Bronchial epithelial cell (primary cell): Measurements from ENCODE around the gene GRID2. TPM values are rescaled to one million over a fixed set of nuclear protein-coding genes. Genes with fewer than 3 reads are reported as not detected.
A peak's percentile ranks its signal among the peaks of the same experiment; 100 is the strongest.

Experiments
- DNase-seq: peaks from one replicate; pipeline ENCODE4 v3.0.0-alpha.2; 2010; ENCODE audit warnings: low read depth
- FAIRE-seq: peaks from 2 replicates; lab custom pipeline; 2011; peaks lifted over from hg19 to GRCh38; lab: Jason Lieb, UNC
- H3K27me3 ChIP-seq: 2 replicates; pipeline ENCODE4 v1.5.1; 2011; ENCODE audit warnings: low read length; ENCODE audit not compliant: control insufficient read depth, insufficient read depth
- H3K36me3 ChIP-seq: 2 replicates; pipeline ENCODE4 v1.5.1; 2011; ENCODE audit warnings: low read length; ENCODE audit not compliant: control insufficient read depth, insufficient read depth
- H3K4me3 ChIP-seq: 2 replicates; pipeline ENCODE4 v1.5.1; 2011; ENCODE audit warnings: mild to moderate bottlenecking, low read depth, low read length, control low read depth
- total RNA-seq: library from RNA; depleted of rRNA; stranded (reverse); fragments of >200 nt; gene quantifications from 2 replicates; pipeline ENCODE4 v1.2.1, GENCODE V29; 2014
- TF ChIP-seq, protein P1 (sequence below): IDR thresholded peaks from 2 replicates; pipeline ENCODE4 v1.5.1; 2011; ENCODE audit warnings: mild to moderate bottlenecking, moderate library complexity, low read length, control low read depth, inconsistent platforms; ENCODE audit not compliant: insufficient read depth, severe bottlenecking

GRID2 gene
- total RNA-seq, 1 donor from 2014 or later: not detected

DNA sequence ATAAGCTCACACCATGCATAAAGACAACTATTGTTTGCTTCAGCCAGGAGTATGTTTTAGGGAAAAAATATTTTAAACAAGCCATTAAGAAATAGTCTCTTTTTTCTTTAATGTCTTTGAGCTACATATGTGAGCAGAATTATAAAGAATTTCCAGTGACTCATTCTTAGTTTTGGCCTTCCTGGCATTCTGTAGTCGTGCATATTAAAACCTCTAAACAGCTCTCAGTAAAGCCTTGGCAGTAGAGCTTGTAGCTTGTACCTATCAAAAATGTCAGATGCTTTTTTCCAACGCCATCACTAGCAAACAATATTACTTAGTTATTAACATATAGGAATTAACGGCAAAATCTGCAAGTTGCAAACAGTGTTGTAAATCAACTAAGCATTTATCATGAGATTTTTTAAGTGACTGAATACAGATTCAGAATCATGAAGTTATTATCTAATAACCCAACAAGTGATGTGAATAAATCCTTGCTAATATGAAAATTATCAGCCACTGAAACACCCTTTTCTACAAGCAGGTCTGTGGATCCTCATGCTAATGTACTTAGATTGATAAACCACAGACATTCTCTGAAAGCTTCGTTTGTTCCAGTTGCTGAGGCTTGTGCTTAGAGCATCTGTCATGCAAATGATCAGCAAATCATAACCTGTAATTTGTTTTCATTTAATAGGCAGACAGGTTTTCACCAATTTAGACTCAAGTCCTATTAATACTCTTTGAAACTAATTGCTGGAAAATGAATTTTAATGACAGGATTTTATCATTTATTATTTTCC lies 1112.8 kb downstream of the GRID2 start:
- DNase-seq: peak; percentile 33
- no peak overlapping the region for H3K4me3 ChIP-seq
- no peaks in the 10 kb centered on the region for H3K27me3 ChIP-seq
- TF ChIP-seq, protein P1, sequence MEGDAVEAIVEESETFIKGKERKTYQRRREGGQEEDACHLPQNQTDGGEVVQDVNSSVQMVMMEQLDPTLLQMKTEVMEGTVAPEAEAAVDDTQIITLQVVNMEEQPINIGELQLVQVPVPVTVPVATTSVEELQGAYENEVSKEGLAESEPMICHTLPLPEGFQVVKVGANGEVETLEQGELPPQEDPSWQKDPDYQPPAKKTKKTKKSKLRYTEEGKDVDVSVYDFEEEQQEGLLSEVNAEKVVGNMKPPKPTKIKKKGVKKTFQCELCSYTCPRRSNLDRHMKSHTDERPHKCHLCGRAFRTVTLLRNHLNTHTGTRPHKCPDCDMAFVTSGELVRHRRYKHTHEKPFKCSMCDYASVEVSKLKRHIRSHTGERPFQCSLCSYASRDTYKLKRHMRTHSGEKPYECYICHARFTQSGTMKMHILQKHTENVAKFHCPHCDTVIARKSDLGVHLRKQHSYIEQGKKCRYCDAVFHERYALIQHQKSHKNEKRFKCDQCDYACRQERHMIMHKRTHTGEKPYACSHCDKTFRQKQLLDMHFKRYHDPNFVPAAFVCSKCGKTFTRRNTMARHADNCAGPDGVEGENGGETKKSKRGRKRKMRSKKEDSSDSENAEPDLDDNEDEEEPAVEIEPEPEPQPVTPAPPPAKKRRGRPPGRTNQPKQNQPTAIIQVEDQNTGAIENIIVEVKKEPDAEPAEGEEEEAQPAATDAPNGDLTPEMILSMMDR: no peak
- no peaks in the 10 kb centered on the region for H3K36me3 ChIP-seq
- FAIRE-seq: no peak

DNA sequence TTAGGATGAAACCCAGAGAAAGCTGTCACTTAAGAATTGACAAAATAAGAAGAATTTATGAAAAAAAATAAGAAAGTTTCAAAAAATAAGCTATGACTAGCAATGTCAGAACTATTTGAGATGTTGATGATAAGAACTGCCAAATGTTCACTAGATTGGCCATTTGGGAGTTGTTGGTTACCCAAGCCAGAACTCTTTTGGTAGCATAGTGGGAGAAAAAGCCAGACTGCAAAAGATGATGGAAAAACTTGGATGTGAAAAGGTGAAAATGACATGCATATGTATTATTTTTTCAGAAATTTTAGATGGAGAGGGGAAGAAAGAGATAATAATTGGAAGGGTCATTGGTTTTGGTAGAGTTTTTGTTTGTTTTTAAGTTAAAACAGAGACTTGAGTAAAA lies 1127.6 kb downstream of the GRID2 start:
- DNase-seq: no peak
- Histone ChIP-seq H3K36me3 (no peaks in the 10 kb centered on the region), H3K4me3 (no peak overlapping the region), H3K27me3 (no peaks in the 10 kb centered on the region)
- TF ChIP-seq, protein P1: no peak
- no peak for FAIRE-seq

DNA sequence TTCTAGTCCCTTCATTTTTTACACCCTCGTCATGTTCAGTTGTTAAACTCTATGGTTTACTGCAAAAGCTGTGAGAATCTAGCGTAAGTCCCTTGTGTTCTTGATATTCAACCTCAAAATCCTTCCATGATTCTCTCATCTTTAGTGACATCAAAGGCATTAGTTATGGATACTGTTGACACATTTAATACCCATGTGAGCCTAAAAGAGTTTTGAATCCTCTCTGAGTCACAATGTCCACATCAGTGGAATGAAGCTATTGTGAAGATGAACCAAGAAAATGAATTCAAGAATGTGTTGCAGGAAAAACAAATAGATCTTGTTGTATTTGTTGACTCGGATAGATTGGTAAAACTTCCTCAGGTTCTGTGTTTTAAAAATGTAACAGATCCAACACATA lies 1130.1 kb downstream of the GRID2 start:
- TF ChIP-seq, protein P1: no peak
- DNase-seq: no peak
- no peak for FAIRE-seq
- H3K36me3 ChIP-seq: no peaks in the 10 kb centered on the region
- no peaks in the 10 kb centered on the region for H3K27me3 ChIP-seq
- no peak overlapping the region for H3K4me3 ChIP-seq

- FAIRE-seq (no peak), DNase-seq (no peak)
- H3K27me3 ChIP-seq: no peaks in the 10 kb centered on the region
- no peaks in the 10 kb centered on the region for H3K36me3 ChIP-seq
- TF ChIP-seq, protein P1: no peak
- H3K4me3 ChIP-seq: no peak overlapping the region
Observed at GRCh38 chr4:93436000-93436626, 1132.3 kb downstream of the GRID2 start.

- FAIRE-seq: no peak
- no peaks in the 10 kb centered on the region for H3K36me3 ChIP-seq
Observed at GRCh38 chr4:93437991-93438390, 1134.2 kb downstream of the GRID2 start.

More at GRCh38 chr4:93437991-93438390, 1134.2 kb downstream of the GRID2 start:
- no peak for DNase-seq
- TF ChIP-seq, protein P1: no peak
- Histone ChIP-seq H3K4me3 (no peak overlapping the region), H3K27me3 (no peaks in the 10 kb centered on the region)
